Stimulated activated CD8-positive, alpha-beta memory T cell treated with anti-CD3 and anti-CD28 coated beads, Interleukin-12 subunit alpha, Interleukin-12 subunit beta, amount 100 ng/mL, for 24 hours (primary cell): ENCODE measurements around the gene MYBBP1A.

ENCODE experiments used
- DNase-seq: peaks from one replicate; pipeline ENCODE4 v3.0.0-alpha.2; 2020; ENCODE audit errors: extremely low read depth

MYBBP1A gene

DNA sequence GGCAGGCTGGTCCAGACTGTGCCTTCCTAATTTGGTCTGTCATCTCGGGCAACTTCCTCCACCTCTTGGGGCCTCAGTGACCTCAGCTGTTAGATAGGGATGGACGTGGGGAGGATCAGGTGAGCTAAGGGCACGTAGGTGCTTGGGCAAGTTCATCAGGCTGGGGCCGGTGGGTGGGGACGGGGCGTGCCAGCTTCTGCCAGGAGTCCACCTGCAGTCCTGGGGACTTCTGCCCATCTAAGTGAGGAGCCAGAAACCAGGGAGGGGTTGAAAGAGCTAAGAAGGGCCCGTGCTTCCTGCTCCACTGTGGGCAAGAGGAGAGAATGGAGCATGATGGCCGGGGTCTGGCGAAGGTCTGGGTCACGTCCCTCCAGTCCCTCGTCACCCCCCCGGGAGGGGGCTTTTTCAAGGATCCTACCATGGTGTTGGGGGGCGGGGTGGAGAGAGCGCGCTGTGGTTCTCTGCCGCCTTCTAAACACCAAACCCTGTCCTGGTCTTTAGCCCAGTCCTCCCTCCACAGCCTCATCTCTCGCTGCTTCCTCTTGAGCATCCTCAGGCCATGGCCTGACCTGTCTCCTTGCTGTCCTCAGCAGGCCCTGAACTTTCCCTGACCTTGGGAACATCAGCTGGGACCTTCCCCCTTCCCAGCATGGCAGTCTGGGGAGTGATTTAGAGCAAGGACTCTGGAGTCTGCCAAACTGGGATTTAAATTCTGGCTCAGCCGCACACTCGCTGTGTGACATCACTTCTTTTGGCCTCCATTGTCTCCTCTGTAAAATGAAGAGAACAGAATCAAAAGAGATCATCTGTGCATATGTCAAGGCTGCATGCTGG, 34.9 kb downstream of the MYBBP1A start:
- no peak for DNase-seq

DNA sequence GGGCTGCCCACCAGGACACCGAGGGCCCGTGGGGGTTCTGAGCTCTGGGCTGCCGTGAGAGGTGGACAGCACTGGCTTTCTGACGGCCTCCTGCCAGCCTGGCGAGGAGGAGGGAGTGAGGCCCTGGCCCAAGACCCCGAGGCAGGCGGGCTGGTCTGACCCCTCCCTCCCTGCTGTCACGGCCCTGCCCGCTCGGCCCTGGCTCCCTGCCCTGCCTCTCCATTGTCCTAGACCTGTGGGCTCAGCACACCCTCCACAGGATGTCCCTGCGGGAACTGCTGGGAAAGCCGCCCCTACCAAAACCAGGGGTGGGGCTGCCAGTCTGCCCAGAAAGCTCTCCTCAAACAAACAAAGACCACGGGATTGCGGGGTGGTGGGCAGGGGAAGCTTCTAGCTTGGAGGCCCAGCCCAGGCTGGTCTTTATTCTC, 35.8 kb downstream of the MYBBP1A start:
- DNase-seq, result no peak

GRCh38 chr17:4518901-4519300, 36.3 kb downstream of the MYBBP1A start:
- no peak for DNase-seq

- no peak for DNase-seq
Observed at GRCh38 chr17:4516735-4517134, 38.4 kb downstream of the MYBBP1A start.

GRCh38 chr17:4515501-4515900, 39.7 kb downstream of the MYBBP1A start:
- no peak for DNase-seq

DNA sequence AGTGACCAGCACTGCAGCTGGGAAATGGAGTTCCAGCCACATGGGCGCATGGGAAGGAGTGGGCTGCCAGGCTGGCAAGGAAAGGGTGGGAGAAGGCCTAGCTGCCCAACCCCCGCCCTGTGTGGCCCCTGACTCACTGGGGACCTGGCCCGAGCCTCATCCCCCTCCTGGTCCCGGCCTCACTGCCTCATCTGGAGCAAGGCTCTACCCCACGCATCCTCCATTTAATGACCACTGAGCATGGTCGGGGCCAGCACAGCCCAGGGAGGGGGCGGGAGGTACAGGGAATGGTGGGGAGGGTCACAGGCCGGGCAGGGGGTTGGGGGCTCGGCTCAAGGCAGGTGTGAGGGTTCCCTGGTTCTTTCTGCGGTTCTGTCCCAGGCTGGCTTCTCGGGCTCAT, 40.4 kb downstream of the MYBBP1A start:
- DNase-seq, result no peak

DNA sequence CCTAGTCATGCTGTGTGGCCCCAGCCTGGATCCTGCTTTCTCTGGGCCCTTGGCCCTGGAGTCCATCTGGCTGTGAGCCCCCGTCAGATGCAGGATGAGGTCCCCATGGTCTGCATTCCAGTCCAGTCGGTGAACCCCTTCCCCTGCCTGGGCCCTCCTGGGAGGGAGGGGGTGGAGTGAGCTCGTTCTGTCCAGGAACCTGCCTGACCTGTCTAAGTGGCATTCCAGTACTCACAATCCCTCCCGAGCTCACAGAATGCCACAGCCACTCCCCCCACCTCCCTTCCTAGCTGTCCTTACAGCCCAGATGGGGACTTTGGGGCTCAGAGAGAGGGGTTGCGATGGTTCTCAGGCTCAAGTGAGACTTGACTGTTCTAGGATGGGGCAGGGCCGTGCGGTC, 41.0 kb downstream of the MYBBP1A start:
- no peak for DNase-seq

DNA sequence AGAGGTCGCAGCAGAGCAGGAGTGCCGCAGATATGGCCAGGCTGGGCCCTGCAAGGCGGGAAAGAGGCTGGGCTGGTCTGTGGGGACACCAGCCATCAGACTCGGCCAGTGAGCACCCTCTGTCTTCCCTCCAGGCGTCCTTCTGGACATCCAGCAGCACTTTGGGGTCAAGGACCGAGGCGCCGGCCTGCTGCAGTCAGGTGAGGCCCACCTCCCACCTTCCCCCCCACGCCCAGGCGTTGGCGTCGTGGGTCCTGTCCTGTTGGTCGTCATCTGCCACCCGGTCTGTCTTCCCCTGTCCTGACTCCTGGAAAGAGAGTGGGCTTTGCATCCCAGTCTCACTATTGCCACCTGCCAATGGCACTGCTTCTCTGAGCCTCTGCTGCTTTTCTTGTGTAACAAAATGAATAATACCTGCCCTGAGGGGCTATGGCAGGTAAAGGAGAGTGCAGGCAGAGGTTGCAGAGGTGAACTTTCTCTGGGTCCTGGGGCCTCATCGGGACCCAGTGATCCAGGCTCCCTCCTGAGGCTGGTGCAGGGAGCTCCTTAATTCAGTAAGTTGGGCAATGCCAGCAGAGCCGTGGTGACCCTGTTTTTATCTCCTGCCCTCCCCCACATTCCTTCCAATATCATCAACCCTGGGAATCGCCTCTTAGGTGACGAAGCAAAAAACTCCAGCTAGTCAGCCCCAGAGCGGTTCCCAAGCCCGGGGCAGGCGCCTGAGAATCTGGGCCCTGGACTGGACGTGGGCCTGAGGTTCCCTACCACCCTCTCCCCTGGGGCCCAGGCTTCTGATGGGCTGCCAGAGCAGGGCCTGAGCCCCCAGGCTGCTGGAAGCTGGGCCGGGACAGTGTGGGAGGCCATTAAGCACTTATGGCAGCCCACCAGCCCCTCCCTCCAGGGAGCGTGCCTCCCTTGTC, 41.8 kb downstream of the MYBBP1A start:
- DNase-seq, result no peak

DNA sequence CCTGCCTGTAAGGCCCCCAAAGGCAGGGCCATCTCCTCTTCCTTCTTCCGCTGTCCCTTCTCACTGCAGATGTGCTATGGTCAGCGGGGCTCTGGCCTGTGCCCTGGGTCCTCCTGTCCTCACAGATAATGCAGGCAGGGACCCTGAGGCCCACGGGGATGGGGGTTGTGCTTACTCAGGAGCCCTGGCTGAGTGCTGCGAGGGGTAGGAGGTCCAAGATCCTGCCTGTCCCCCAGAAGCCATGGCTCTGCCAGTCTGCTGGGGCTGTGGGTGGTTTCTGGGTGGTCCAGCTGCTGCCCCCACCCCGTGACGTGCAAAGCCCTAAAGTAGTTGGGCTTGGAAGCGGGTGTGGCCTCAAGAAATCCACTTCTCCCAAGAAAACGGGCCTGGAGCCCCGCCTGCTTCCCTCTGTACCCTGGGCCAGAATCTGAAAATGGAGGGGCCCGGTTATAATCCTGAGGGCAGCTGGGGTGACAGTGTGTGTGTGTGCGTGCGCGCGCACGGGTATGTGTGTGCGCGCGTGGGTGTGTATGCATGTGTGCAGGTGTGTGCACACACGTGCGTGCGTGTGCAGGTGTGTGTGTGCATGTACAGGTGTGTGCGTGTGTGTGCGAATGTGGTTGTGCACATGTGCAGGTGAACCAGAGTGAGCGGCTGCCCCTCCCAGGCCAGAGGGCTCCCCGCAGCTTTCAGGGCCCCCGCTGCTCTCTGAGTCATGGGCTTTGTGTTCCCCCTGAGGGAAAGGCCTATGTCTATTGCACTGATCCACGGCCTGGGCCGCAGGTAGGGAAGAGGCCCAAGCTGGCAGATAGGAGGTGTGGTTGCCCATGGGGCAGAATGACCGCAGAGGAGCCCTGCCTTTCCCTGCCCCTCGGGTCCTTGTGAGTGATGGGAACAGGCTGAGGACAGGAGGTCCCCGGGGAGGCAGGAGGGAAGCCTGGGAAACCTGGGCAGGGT, 42.8 kb downstream of the MYBBP1A start:
- DNase-seq, result no peak

- no peak for DNase-seq
Observed at GRCh38 chr17:4511199-4511932, 43.8 kb downstream of the MYBBP1A start.

DNA sequence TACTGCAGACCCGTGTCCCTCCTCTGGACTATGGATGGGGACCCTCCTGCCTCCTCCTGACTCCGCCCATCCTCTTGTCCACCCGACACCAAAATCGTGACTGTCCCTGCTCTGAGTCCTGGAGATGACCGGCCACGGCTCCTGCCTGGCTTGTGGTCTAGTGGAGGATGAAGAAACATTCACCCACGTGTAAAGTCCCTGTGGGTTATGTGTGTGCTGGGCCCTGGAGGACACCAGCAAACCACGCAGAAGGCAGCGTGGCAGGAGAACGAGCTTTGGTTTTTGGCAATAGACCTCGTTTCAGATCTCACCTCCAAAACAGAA, 44.6 kb downstream of the MYBBP1A start:
- DNase-seq, result no peak

DNA sequence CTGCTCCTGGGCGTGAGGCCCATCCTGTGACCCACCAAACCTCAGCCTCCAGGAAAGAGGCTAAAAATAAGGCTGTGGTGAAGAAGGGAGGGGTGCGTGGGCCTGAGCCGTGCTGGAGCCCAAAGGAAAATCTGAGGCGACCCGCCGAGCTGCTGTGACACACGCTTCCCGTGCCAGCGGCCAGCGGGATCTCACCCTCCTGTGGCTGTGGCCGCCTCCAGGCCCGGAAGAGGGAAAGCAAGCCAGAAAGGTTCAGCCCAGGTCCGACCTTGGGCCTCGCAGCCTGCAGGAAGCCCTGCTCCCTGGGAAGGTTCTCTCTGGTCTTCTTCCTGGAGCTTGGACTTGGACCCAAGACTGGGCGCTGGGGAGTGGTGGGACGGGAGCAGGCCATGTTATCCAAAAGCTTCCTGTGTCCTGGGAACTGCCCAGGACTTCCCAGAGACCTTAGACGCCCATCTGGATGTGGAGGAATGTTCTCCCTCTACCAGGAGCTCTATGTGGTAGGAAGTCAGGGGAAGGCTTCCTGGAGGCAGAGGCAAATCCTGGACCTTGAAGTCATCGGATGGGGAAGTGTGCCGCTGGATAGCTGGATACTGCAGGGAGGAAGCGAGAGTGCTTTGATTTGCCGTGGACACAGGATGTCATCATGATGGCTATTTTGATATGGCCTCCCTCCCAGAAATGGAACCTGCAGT, 45.1 kb downstream of the MYBBP1A start:
- DNase-seq, result no peak

- DNase-seq, result no peak
Observed at GRCh38 chr17:4509401-4509800, 45.8 kb downstream of the MYBBP1A start.

- no peak for DNase-seq
Observed at GRCh38 chr17:4508207-4508606, 47.0 kb downstream of the MYBBP1A start.

DNA sequence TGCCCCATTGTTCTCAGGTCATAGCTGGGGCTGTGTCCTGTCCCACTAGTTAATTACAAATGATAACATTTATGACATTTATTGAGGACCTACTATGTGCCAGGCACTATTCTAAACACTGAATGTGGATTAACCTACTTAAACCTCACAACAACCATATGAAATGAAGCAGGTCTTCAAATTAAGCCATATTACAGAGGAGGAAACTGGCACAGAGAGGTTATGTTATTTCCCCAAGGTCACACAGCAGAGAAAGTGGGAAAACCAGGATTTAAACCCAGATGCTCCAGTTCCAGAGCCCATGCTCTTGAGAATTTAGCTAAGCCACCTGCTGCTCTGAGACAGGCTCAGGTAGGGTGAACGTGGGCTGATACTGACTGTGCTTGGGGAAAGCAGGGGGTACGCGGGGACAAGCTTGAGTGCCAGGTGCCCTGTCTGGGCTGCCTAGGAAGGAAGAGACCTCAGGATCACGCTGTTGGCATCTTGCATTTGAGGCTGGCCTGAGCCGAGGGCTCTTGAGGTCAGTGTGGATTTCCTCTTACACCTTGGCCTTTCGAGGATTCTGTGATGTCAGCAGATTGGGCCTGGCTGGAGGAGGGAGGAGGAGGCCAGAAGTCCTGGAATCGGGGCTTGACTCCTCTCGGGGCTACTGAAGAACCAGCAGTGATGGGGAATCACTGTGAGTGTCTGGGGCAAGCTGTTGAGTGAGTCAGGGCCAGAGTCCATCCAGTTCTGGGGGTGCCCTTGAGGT, 47.6 kb downstream of the MYBBP1A start:
- no peak for DNase-seq

- DNase-seq, result no peak
Observed at GRCh38 chr17:4506892-4507291, 48.3 kb downstream of the MYBBP1A start.

- no peak for DNase-seq
Observed at GRCh38 chr17:4506175-4506813, 48.9 kb downstream of the MYBBP1A start.

DNA sequence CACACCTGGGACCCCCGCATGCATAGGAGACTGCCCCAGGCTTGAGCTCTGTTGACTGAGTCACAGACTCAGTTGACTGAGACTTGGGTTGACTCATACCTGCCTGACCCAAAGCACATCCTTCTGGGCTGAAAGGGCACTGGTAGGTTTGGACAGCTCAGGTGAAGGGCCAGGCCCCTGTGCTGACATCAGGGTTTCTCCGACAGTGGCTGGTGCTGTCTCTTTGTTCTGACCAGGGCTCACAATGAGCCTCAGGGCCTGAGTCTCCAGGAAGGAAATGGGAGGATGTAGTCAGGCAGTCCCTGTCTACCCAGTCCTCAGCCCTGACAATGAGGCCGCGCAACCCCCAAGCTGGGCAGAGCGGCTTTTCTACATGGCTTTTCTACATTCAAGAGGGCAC, 50.0 kb downstream of the MYBBP1A start:
- DNase-seq, result no peak

DNA sequence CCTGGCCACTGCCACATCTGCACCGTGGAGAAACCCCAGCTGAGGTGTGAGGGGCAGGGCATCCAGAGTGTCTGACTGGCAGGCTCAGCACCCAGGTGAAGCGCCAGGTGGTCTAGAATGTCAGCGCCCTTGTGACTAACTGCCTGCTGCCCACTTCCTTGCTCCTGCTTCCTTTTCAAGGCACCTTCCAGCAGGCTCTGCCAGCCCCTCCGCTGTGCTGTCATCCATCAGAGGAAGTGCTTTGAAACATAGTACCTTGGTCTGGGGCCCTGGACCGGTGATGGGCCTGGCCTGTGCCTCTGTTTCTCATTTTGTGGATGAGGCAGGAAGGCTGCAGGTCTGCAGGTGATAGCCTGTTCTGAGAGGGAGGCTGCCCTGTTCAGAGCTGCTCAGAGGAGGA, 51.0 kb downstream of the MYBBP1A start:
- DNase-seq, result no peak
